CD4-positive, CD25-positive, alpha-beta regulatory T cell (primary cell): Measurements from ENCODE around the gene GHRL. TPM values are rescaled to one million over a fixed set of nuclear protein-coding genes. Genes with fewer than 3 reads are reported as not detected.

ENCODE experiments used
- ATAC-seq, 2 donors: fragments of 150-1000 bp; cut with Tn5 transposase; one replicate each; pipeline ENCODE4 v1.10.0; 2021; ENCODE audit warnings: low read depth in 2 of 2, moderate number of reproducible peaks in 2 of 2, moderate library complexity in 1 of 2
- DNase-seq, 3 donors: peaks; one replicate each; pipeline versions ENCODE4 v3.0.0 to v3.0.0-alpha.2; 2012 to 2022; ENCODE audit warnings: mixed read lengths in 1 of 3
- H3K27ac ChIP-seq: one replicate; pipeline ENCODE4 v1.7.0; 2013; ENCODE audit warnings: mild to moderate bottlenecking, low read length; ENCODE audit not compliant: insufficient read depth, poor library complexity, severe bottlenecking
- H3K27me3 ChIP-seq: one replicate; pipeline ENCODE4 v1.7.0; 2013; ENCODE audit warnings: low read length; ENCODE audit not compliant: control insufficient read depth, insufficient read depth
- H3K36me3 ChIP-seq: one replicate; pipeline ENCODE4 v1.7.0; 2013; ENCODE audit warnings: mild to moderate bottlenecking, low read length, moderate library complexity; ENCODE audit not compliant: control insufficient read depth, insufficient read depth
- H3K4me1 ChIP-seq: 2 replicates; pipeline ENCODE4 v1.7.0; 2013; ENCODE audit warnings: mild to moderate bottlenecking, low read length; ENCODE audit not compliant: insufficient read depth, control insufficient read depth, poor library complexity, severe bottlenecking
- H3K4me3 ChIP-seq: one replicate; pipeline ENCODE4 v1.7.0; 2013; ENCODE audit warnings: low read depth, mild to moderate bottlenecking, low read length, moderate library complexity
- H3K9me3 ChIP-seq, 2 experiments: 1 replicate in 1 of 2; 2 replicates in 1 of 2; pipeline ENCODE4 v1.7.0; 2013; ENCODE audit warnings: low read length in 2 of 2, mild to moderate bottlenecking in 1 of 2, moderate library complexity in 1 of 2; ENCODE audit not compliant: control insufficient read depth in 2 of 2
- H3K27ac Mint-ChIP-seq, 3 donors: one replicate each; pipeline ENCODE4 v1.8.0; 2020 to 2022; ENCODE audit warnings: mild to moderate bottlenecking in 3 of 3, mixed read lengths in 3 of 3, moderate library complexity in 2 of 3
- H3K27me3 Mint-ChIP-seq: one replicate; pipeline ENCODE4 v1.8.0; 2022; ENCODE audit warnings: mild to moderate bottlenecking, mixed read lengths
- H3K36me3 Mint-ChIP-seq: one replicate; pipeline ENCODE4 v1.8.0; 2020; ENCODE audit warnings: mixed read lengths
- H3K4me1 Mint-ChIP-seq, 4 donors: one replicate each; pipeline ENCODE4 v1.8.0; 2020 to 2022; ENCODE audit warnings: mixed read lengths in 4 of 4, mild to moderate bottlenecking in 1 of 4
- H3K4me3 Mint-ChIP-seq, 4 donors: one replicate each; pipeline ENCODE4 v1.8.0; 2020 to 2022; ENCODE audit warnings: mild to moderate bottlenecking in 4 of 4, mixed read lengths in 4 of 4, moderate library complexity in 3 of 4
- H3K9me3 Mint-ChIP-seq, 7 donors: one replicate each; pipeline ENCODE4 v1.8.0; 2020 to 2022; ENCODE audit warnings: mixed read lengths in 7 of 7, mild to moderate bottlenecking in 3 of 7, moderate library complexity in 2 of 7
- polyA plus RNA-seq, 4 donors: library from polyadenylated mRNA; unstranded; fragments of 300-500 nt; fragmentation: Illumina TruSeq; gene quantifications; one replicate each; pipeline ENCODE4 v1.2.3, GENCODE V29; 2021
- total RNA-seq: library from RNA; stranded (reverse); gene quantifications from one replicate; pipeline ENCODE4 v1.2.3, GENCODE V29; 2022

GHRL gene
- total and polyA plus RNA-seq, 5 donors from 2014 or later: 0.47 to 1.1 (median 0.85) TPM; not detected in 1

DNA sequence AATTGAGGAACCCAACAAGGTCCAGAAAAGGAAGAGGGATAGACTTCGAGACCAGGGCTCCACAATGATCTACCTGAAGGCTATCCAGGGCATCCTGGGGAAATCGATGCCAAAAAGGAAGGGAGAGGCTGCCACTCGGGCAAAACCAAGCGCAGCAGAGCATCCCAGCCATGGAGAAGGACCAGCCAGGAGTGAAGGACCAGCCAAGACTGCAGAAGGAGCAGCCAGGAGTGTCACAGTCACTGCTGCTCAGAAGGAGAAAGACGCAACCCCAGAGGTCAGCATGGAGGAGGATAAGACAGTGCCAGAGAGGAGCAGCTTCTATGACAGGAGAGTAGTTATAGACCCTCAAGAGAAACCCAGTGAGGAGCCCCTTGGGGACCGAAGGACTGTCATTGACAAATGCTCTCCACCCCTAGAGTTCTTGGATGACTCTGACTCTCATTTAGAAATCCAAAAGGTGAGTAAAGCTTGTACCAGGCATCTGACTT, 32.5 kb downstream of the GHRL start:
- Mint-ChIP-seq H3K36me3 (peaks cover 47% of the 10 kb centered on the region), H3K9me3 (no peaks in the 10 kb centered on the region), H3K27me3 (no peaks in the 10 kb centered on the region), H3K4me1 (peaks cover 23 to 91% (median 58%) of the 10 kb centered on the region in 4 donors), H3K27ac (peak overlapping the region; percentile 51 to 91 (median 88)), H3K4me3 (peak overlapping the region in 2 of 4 donors; percentile 62)
- no peak for ATAC-seq
- DNase-seq: no peak
- Histone ChIP-seq H3K27me3 (no peaks in the 10 kb centered on the region), H3K36me3 (peaks cover 48% of the 10 kb centered on the region), H3K4me3 (no peak overlapping the region), H3K27ac (peak overlapping the region; percentile 28), H3K4me1 (peaks cover 32% of the 10 kb centered on the region), H3K9me3 (no peaks in the 10 kb centered on the region)

DNA sequence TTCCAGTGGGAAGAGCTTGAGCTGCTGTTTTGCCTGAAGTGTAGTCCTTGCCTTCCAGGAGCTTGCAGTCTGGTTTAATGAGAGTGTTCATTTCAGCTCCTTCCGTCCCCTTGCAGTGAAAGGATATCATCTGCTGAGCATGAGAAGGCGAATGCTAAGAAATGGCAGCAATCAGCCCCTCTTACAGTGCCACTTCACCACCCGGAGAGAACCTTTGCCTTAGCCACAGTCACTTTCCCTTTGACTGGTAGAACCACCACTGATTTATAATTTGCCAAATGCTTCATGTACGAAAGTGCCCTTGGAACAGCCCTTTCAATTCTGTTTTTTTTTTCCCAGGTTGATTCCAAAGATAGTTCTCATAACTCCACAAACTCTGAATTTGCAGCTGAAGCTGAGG, 32.9 kb downstream of the GHRL start:
- DNase-seq (no peak), ATAC-seq (no peak)
- Histone ChIP-seq H3K4me3 (no peak overlapping the region), H3K9me3 (no peaks in the 10 kb centered on the region), H3K27ac (peak overlapping the region; percentile 28), H3K4me1 (peaks cover 36% of the 10 kb centered on the region), H3K27me3 (no peaks in the 10 kb centered on the region), H3K36me3 (peaks cover 51% of the 10 kb centered on the region)
- no peaks in the 10 kb centered on the region for H3K27me3 Mint-ChIP-seq
- H3K4me1 Mint-ChIP-seq: peaks cover 23 to 93% (median 61%) of the 10 kb centered on the region in 4 donors
- H3K4me3 Mint-ChIP-seq: peak overlapping the region in 2 of 4 donors; percentile 41 to 62
- H3K9me3 Mint-ChIP-seq: no peaks in the 10 kb centered on the region
- peaks cover 47% of the 10 kb centered on the region for H3K36me3 Mint-ChIP-seq
- H3K27ac Mint-ChIP-seq: peak overlapping the region; percentile 51 to 91 (median 88)

- Mint-ChIP-seq H3K27ac (peak overlapping the region; percentile 51 to 91 (median 88)), H3K4me1 (peaks cover 20 to 93% (median 62%) of the 10 kb centered on the region in 4 donors), H3K4me3 (peak overlapping the region in 2 of 4 donors; percentile 10 to 29), H3K9me3 (no peaks in the 10 kb centered on the region), H3K27me3 (no peaks in the 10 kb centered on the region), H3K36me3 (peaks cover 50% of the 10 kb centered on the region)
- DNase-seq: no peak
- H3K9me3 ChIP-seq: no peaks in the 10 kb centered on the region
- no peak for ATAC-seq
- H3K27ac ChIP-seq: no peak overlapping the region
- no peaks in the 10 kb centered on the region for H3K27me3 ChIP-seq
- peaks cover 39% of the 10 kb centered on the region for H3K4me1 ChIP-seq
- peaks cover 57% of the 10 kb centered on the region for H3K36me3 ChIP-seq
- H3K4me3 ChIP-seq: no peak overlapping the region
Measured at GRCh38 chr3:10259036-10259435, 33.7 kb downstream of the GHRL start.

DNA sequence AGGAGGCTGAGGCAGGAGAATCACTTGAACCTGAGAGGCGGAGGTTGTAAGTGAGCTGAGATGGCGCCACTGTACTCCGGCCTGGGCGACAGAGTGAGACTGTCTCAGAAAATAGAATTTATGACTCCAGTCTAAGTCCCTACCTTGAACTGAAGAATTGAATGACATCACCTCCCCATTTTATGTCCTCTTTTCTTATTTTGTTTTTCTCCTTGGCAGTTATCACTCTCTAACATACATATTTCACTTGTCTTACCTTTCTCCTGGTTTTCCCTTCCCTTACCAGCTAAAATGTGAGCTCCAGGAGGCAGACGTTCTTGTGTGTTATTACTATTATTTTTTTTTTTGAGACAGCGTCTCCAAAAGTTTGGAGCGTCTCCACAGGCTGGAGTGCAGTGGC, 36.9 kb downstream of the GHRL start:
- DNase-seq: no peak
- ATAC-seq: no peak
- peaks cover 0 to 2% (median 0%) of the 10 kb centered on the region in 7 donors for H3K9me3 Mint-ChIP-seq
- Histone ChIP-seq H3K9me3 (no peaks in the 10 kb centered on the region), H3K27ac (no peak overlapping the region), H3K36me3 (peaks cover 64% of the 10 kb centered on the region), H3K27me3 (no peaks in the 10 kb centered on the region), H3K4me3 (no peak overlapping the region), H3K4me1 (peaks cover 38% of the 10 kb centered on the region)
- peaks cover 51% of the 10 kb centered on the region for H3K36me3 Mint-ChIP-seq
- no peaks in the 10 kb centered on the region for H3K27me3 Mint-ChIP-seq
- peaks cover 7 to 93% (median 63%) of the 10 kb centered on the region in 4 donors for H3K4me1 Mint-ChIP-seq
- H3K4me3 Mint-ChIP-seq: peak overlapping the region in 3 of 4 donors; percentile 27 to 46 (median 33)
- peak overlapping the region in 2 of 3 donors; percentile 64 to 67 for H3K27ac Mint-ChIP-seq

GRCh38 chr3:10253731-10254130, 39.0 kb downstream of the GHRL start:
- H3K4me1 ChIP-seq: peaks cover 52% of the 10 kb centered on the region
- Mint-ChIP-seq H3K4me1 (peaks cover 15 to 89% (median 64%) of the 10 kb centered on the region in 4 donors), H3K27me3 (no peaks in the 10 kb centered on the region), H3K27ac (peak overlapping the region; percentile 5 to 86 (median 27)), H3K4me3 (peak overlapping the region in 2 of 4 donors; percentile 74 to 77), H3K36me3 (peaks cover 40% of the 10 kb centered on the region), H3K9me3 (peaks cover 0 to 2% (median 0%) of the 10 kb centered on the region in 7 donors)
- peaks cover 46% of the 10 kb centered on the region for H3K36me3 ChIP-seq
- no peak overlapping the region for H3K27ac ChIP-seq
- H3K4me3 ChIP-seq: no peak overlapping the region
- no peaks in the 10 kb centered on the region for H3K27me3 ChIP-seq
- no peak for ATAC-seq
- no peaks in the 10 kb centered on the region for H3K9me3 ChIP-seq
- no peak for DNase-seq

DNA sequence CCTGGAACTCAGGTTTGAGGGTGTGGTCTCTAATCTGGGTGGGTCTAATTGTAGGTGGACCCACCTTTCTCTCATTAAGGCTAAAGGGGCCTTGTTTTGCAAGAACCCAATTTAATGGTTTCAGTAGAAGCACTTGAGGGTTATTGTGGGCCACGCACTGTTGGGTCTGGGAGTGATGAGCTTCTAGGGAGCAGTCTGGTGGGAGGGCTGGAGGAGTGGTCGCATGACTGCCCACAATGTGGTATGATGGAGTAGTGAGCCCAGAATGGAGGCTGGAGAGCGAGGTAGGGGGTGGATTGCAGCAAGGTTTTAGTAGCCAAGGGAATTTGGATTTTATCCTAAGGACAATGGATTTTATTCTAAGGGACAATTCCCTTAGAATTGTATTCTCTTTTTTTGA, 41.7 kb downstream of the GHRL start:
- H3K36me3 ChIP-seq: peaks cover 36% of the 10 kb centered on the region
- Mint-ChIP-seq H3K27ac (peak overlapping the region; percentile 64 to 97 (median 95)), H3K4me3 (peak overlapping the region; percentile 99 to 100 (median 100)), H3K36me3 (peaks cover 36% of the 10 kb centered on the region), H3K4me1 (peaks cover 22 to 82% (median 63%) of the 10 kb centered on the region in 4 donors), H3K9me3 (peaks cover 0 to 9% (median 2%) of the 10 kb centered on the region in 7 donors), H3K27me3 (no peaks in the 10 kb centered on the region)
- no peak for ATAC-seq
- H3K9me3 ChIP-seq: no peaks in the 10 kb centered on the region
- H3K4me3 ChIP-seq: peak overlapping the region; percentile 95
- peaks cover 59% of the 10 kb centered on the region for H3K4me1 ChIP-seq
- H3K27ac ChIP-seq: no peak overlapping the region
- no peak for DNase-seq
- H3K27me3 ChIP-seq: no peaks in the 10 kb centered on the region

DNA sequence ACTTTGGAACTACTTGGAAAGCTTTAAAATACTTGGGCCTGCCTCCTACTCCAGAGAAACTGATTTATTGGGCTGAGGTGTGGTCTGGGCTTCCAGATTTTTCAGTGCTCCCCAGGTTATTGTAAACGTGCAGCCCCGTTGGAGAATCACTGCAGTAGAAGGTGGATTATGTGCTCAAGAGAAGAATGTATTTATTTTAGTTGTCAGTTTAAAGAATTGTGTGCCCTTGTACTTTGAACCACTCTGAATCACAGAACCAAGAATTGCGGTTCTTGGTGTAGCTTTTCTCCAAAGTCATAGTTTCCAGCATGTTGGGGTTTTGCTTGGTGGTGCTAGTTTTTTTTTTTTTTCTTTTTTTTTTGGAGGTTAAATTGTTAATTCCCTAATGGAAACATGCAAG, 42.9 kb downstream of the GHRL start:
- H3K9me3 Mint-ChIP-seq: peaks cover 0 to 13% (median 5%) of the 10 kb centered on the region in 7 donors
- no peak for ATAC-seq
- peak overlapping the region; percentile 64 to 97 (median 95) for H3K27ac Mint-ChIP-seq
- H3K4me3 Mint-ChIP-seq: peak overlapping the region; percentile 99 to 100 (median 100)
- no peaks in the 10 kb centered on the region for H3K27me3 Mint-ChIP-seq
- Histone ChIP-seq H3K9me3 (peaks cover 2 to 9% of the 10 kb centered on the region in 2 experiments), H3K27me3 (no peaks in the 10 kb centered on the region), H3K27ac (peak overlapping the region; percentile 82), H3K4me3 (peak overlapping the region; percentile 95), H3K36me3 (peaks cover 25% of the 10 kb centered on the region), H3K4me1 (peaks cover 55% of the 10 kb centered on the region)
- H3K4me1 Mint-ChIP-seq: peaks cover 22 to 71% (median 54%) of the 10 kb centered on the region in 4 donors
- DNase-seq: no peak
- peaks cover 33% of the 10 kb centered on the region for H3K36me3 Mint-ChIP-seq
